Lower leg skin (tissue), 4 donors: ENCODE results near the gene SFMBT2. TPM values are rescaled to one million over a fixed set of nuclear protein-coding genes. Genes with fewer than 3 reads are reported as not detected.
"Not testable (repeated sequence)": the region's sequence is repeated elsewhere in the genome, so short reads cannot be mapped to it uniquely, and the experiment has no call there.

Source experiments
- DNase-seq, 2 donors: peaks; one replicate each; pipeline ENCODE4 v3.0.0-alpha.2; 2019; ENCODE audit warnings: low spot score in 2 of 2
- H3K4me3 ChIP-seq: fragments of 200-600 bp; sonication (generic); 2 replicates; pipeline ENCODE4 v1.5.1; 2017; ENCODE audit warnings: mild to moderate bottlenecking, low read depth; ENCODE audit not compliant: poor library complexity, severe bottlenecking
- CTCF ChIP-seq, 3 donors: fragments of 450-650 bp; IDR thresholded peaks; one replicate each; pipeline ENCODE4 v1.5.1; 2016; ENCODE audit warnings: antibody characterized with exemption in 3 of 3, mild to moderate bottlenecking in 3 of 3, moderate library complexity in 2 of 3
- POLR2A ChIP-seq, 2 donors: fragments of 450-650 bp; IDR thresholded peaks; one replicate each; pipeline ENCODE4 v1.6.1; 2016 to 2017; ENCODE audit warnings: antibody characterized with exemption in 2 of 2, mild to moderate bottlenecking in 1 of 2, moderate library complexity in 1 of 2
- WGBS, 2 donors: methylation state at CpG; one replicate each; pipeline ENCODE4 v1.1.5; 2018; 5-methylcytosine and 5-hydroxymethylcytosine counted together
- intact Hi-C: fragments of 100-400 bp; cut with DNase I; formaldehyde crosslinking; loops from one replicate; pipeline ENCODE4 v1.15.0; 2023; ENCODE audit warnings: low total_unique reads
- total RNA-seq, 4 donors: library from RNA; depleted of rRNA; stranded (reverse); fragments of >200 nt; gene quantifications; one replicate each; pipeline ENCODE4 v1.1.0, GENCODE V29; 2016

SFMBT2 gene
- total RNA-seq, 4 donors from 2014 or later = 0.42 to 3.3 (median 1.9) TPM

- no peak overlapping the region for H3K4me3 ChIP-seq
- no peak for TF ChIP-seq CTCF (IDR thresholded peaks at IDR 0.05)
- TF ChIP-seq POLR2A (IDR thresholded peaks at IDR 0.05) = no peak
- DNase-seq = no peak
- intact Hi-C loops = no loop called here
- WGBS, 2 donors = 88 to 91% methylated on average over 10 of the region's 10 CpGs
Measured at GRCh38 chr10:7192831-7193361, 217.9 kb downstream of the SFMBT2 start.

GRCh38 chr10:7192061-7192460 is 218.8 kb downstream of the SFMBT2 start:
- no peak for DNase-seq
- no peak overlapping the region for H3K4me3 ChIP-seq
- WGBS, 2 donors = 73 to 78% methylated on average over 9 of the region's 9 CpGs
- TF ChIP-seq CTCF (IDR thresholded peaks at IDR 0.05) = no peak
- TF ChIP-seq POLR2A (IDR thresholded peaks at IDR 0.05) = no peak
- intact Hi-C loops = no loop called here

- DNase-seq, intact Hi-C loops, H3K4me3 ChIP-seq: not testable (repeated sequence)
- 87 to 92% methylated on average over 5 of the region's 5 CpGs for WGBS, 2 donors
Measured at GRCh38 chr10:7190772-7191171, 220.1 kb downstream of the SFMBT2 start.

- intact Hi-C loops = no loop called here
- WGBS, 2 donors = 80 to 84% methylated on average over 11 of the region's 11 CpGs
- DNase-seq = no peak
- TF ChIP-seq CTCF (IDR thresholded peaks at IDR 0.05) (no peak), POLR2A (IDR thresholded peaks at IDR 0.05) (no peak)
- H3K4me3 ChIP-seq = no peak overlapping the region
Measured at GRCh38 chr10:7189909-7190308, 220.9 kb downstream of the SFMBT2 start.

- DNase-seq = no peak
- H3K4me3 ChIP-seq = no peak overlapping the region
- TF ChIP-seq CTCF (IDR thresholded peaks at IDR 0.05) (no peak), POLR2A (IDR thresholded peaks at IDR 0.05) (no peak)
- WGBS, 2 donors = 61 to 63% methylated on average over 9 of the region's 9 CpGs
- intact Hi-C loops = no loop called here
Measured at GRCh38 chr10:7188456-7189050, 222.3 kb downstream of the SFMBT2 start.

- H3K4me3 ChIP-seq = no peak overlapping the region
- no peak for DNase-seq
- TF ChIP-seq CTCF (IDR thresholded peaks at IDR 0.05) = no peak
- TF ChIP-seq POLR2A (IDR thresholded peaks at IDR 0.05) = no peak
- 86 to 91% methylated on average over 6 of the region's 6 CpGs for WGBS, 2 donors
- intact Hi-C loops = no loop called here
Measured at GRCh38 chr10:7186387-7187018, 224.3 kb downstream of the SFMBT2 start.
